OCI-M2 (cell line): ENCODE measurements around the gene NFX1.
"Not testable (repeated sequence)": the region's sequence is repeated elsewhere in the genome, so short reads cannot be mapped to it uniquely, and the experiment has no call there.

Experiments used
- DNase-seq: peaks from one replicate; lab custom pipeline; 2025; ENCODE audit not compliant: unreplicated experiment; lab: John Stamatoyannopoulos, UW

Gene NFX1

GRCh38 chr9:33307067-33307466 lies 16.8 kb downstream of the NFX1 start:
- no peak for DNase-seq

- no peak for DNase-seq
These were observed 19.6 kb downstream of the NFX1 start for GRCh38 chr9:33309903-33310302.

GRCh38 chr9:33310748-33311147 lies 20.4 kb downstream of the NFX1 start:
- DNase-seq: no peak

GRCh38 chr9:33311953-33312352 lies 21.6 kb downstream of the NFX1 start:
- no peak for DNase-seq

GRCh38 chr9:33315371-33315770 lies 25.1 kb downstream of the NFX1 start:
- DNase-seq: no peak

- not testable (repeated sequence) for DNase-seq
These were observed 26.8 kb downstream of the NFX1 start for GRCh38 chr9:33317136-33317535.

- DNase-seq: no peak
These were observed 27.9 kb downstream of the NFX1 start for GRCh38 chr9:33318225-33318624.

GRCh38 chr9:33318781-33319180 lies 28.5 kb downstream of the NFX1 start:
- no peak for DNase-seq

GRCh38 chr9:33320230-33320567 lies 29.9 kb downstream of the NFX1 start:
- no peak for DNase-seq

- no peak for DNase-seq
These were observed 30.4 kb downstream of the NFX1 start for GRCh38 chr9:33320568-33321261.

- no peak for DNase-seq
These were observed 38.8 kb downstream of the NFX1 start for GRCh38 chr9:33329117-33329563.

- DNase-seq: no peak
These were observed 39.7 kb downstream of the NFX1 start for GRCh38 chr9:33329979-33330378.

- peak; percentile 58 for DNase-seq
These were observed 41.1 kb downstream of the NFX1 start for GRCh38 chr9:33331377-33331891.

GRCh38 chr9:33332011-33332410 lies 41.7 kb downstream of the NFX1 start:
- no peak for DNase-seq

GRCh38 chr9:33332956-33333355 lies 42.6 kb downstream of the NFX1 start:
- not testable (repeated sequence) for DNase-seq

GRCh38 chr9:33340186-33340585 lies 49.9 kb downstream of the NFX1 start:
- no peak for DNase-seq

- DNase-seq: no peak
These were observed 50.9 kb downstream of the NFX1 start for GRCh38 chr9:33341182-33341581.

GRCh38 chr9:33344145-33344544 lies 53.8 kb downstream of the NFX1 start:
- no peak for DNase-seq

- no peak for DNase-seq
These were observed 56.2 kb downstream of the NFX1 start for GRCh38 chr9:33346564-33346963.

GRCh38 chr9:33348998-33349397 lies 58.7 kb downstream of the NFX1 start:
- DNase-seq: no peak

- DNase-seq: no peak
These were observed 59.4 kb downstream of the NFX1 start for GRCh38 chr9:33349743-33350142.

- no peak for DNase-seq
These were observed 60.0 kb downstream of the NFX1 start for GRCh38 chr9:33350310-33350709.

GRCh38 chr9:33351547-33351946 lies 61.2 kb downstream of the NFX1 start:
- no peak for DNase-seq
